Renal pelvis (tissue), 4 donors: ENCODE measurements around the gene GSTT2B. TPM values are rescaled to one million over a fixed set of nuclear protein-coding genes. Genes with fewer than 3 reads are reported as not detected.
A peak's percentile ranks its signal among the peaks of the same experiment; 100 is the strongest.
"Not testable (repeated sequence)": the region's sequence is repeated elsewhere in the genome, so short reads cannot be mapped to it uniquely, and the experiment has no call there.

Experiments used
- DNase-seq: peaks from one replicate; pipeline ENCODE4 v3.0.0-alpha.2; 2013
- polyA plus RNA-seq, 3 donors: library from polyadenylated mRNA; unstranded; fragments of 120-200 nt; gene quantifications; one replicate each; pipeline ENCODE4 v1.2.1, GENCODE V29; 2013; ENCODE audit not compliant: insufficient read length in 3 of 3

The GSTT2B gene
- polyA plus RNA-seq, 3 donors = 13.7 to 19.4 (median 14.8) TPM

- not testable (repeated sequence) for DNase-seq
These were observed 7.5 kb downstream of the GSTT2B start for GRCh38 chr22:23953485-23953884.

DNA sequence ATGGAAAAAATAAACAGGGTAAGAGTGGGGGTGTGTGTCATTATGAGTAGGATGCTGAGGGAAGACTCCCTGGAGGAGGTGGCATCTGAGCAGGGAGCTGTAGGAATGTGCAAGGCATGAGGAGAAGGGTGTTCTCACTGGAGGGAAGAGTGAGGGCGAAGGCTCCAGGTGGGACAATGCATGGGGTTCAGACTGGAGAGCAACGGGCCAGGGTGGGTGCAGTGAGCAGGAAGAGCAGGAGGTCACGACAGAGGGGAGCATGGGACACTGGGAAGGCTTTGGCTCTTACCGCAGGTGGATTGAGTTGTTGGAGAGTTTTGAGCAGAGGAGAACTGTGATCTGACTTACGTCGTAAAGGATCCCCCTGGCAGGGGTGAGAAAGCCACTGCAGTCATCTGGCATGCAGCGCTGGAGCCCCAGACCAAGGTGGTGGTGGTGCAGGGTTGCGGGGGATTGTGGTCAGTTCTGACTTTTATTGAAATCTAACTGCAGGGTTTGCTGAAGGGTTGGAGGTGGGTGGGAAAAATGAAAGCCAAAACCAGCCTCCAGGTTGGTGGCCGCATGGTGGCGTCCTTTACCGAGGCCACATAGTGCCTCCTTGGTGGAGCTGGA, 8.1 kb downstream of the GSTT2B start:
- not testable (repeated sequence) for DNase-seq

DNA sequence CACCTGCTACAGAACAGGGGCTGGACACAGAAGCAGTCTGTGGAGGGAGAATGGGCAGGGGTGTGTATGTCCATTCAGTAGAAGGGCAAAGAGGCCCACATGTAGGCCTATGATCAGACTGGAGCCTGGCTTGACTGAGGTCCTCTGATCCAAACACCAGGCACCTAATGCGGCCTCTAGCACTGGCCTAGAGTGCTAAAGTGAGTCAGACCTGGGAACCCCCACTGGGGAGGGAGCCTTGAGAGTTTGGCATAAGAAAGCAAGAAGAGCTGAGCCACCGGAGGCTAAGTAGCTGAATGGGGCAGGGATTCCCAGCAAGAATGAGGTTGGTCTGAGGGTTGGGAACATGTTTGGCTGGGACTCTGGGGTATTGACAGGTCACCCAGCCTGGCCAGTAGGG, 9.6 kb downstream of the GSTT2B start:
- DNase-seq = not testable (repeated sequence)

DNA sequence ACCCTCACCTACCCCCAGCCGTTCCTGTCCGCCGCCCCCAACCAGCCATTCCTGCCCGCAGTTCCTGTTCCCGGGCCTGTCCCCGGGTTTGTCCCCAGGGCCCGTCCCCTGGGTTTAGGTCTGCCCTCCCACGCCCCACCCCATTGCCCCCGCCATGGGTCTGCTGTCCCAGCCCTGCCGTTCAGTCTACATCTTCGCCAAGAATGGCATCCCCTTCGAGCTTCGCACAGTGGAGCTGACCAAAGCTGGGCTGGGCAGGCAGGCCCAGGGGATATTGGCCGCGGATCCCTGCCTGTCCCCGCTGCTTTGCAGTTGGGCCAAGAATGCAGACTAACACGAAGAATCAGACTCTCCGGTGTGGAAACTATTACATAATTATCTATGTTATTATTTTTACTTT, 11.2 kb downstream of the GSTT2B start:
- not testable (repeated sequence) for DNase-seq

DNA sequence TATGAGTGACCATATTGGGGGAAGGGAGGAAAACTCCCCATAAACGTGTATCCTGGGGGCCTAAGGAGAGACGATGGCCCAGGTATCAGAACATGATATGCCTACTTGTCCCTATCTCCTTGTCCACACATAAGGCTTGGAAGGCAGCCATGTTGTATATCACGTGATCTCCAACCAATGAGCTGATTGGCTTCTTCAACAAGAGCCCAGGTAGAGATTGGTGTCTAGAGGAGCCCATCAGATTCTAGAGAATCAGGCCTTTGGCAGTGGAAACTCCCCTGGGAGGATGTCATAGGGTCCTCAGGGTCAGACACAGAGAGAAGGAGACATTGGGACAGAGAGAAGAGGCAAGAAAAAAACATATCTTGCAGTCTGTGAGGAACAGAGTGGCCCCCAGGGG, 13.6 kb downstream of the GSTT2B start:
- not testable (repeated sequence) for DNase-seq

GRCh38 chr22:23940166-23940565, 20.8 kb downstream of the GSTT2B start:
- DNase-seq = not testable (repeated sequence)

- DNase-seq = no peak
These were observed 22.0 kb downstream of the GSTT2B start for GRCh38 chr22:23939017-23939357.

GRCh38 chr22:23938328-23939016, 22.5 kb downstream of the GSTT2B start:
- no peak for DNase-seq

GRCh38 chr22:23926561-23926960, 34.4 kb downstream of the GSTT2B start:
- no peak for DNase-seq

DNA sequence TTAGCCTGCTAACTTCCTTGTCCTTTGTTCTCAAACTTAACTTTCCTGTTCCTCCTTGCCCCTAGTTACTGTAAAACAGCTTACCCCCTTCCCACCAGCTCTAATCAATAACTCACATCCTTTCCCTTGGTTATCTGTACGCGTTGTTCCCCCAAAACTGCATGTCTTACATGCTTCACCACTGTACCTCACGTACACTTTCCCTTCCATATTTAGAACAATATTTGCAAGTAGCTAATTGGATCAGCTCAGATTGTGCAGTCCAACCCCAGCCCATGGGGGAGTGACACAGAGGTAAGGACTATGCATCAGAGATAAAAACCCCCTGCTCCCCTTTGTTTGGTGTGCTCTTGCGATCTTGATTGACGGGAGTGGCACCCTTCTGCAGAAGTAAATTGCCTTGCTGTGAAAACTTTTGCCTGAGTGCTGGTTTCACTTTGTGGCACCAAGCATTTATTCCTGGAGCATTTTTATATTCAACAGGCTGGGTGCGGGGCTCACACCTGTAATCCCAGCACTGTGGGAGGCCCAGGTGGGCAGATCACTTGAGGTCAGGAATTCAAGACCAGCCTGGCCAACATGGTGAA, 35.9 kb downstream of the GSTT2B start:
- no peak for DNase-seq

- DNase-seq = no peak
These were observed 38.1 kb downstream of the GSTT2B start for GRCh38 chr22:23922921-23923320.

DNA sequence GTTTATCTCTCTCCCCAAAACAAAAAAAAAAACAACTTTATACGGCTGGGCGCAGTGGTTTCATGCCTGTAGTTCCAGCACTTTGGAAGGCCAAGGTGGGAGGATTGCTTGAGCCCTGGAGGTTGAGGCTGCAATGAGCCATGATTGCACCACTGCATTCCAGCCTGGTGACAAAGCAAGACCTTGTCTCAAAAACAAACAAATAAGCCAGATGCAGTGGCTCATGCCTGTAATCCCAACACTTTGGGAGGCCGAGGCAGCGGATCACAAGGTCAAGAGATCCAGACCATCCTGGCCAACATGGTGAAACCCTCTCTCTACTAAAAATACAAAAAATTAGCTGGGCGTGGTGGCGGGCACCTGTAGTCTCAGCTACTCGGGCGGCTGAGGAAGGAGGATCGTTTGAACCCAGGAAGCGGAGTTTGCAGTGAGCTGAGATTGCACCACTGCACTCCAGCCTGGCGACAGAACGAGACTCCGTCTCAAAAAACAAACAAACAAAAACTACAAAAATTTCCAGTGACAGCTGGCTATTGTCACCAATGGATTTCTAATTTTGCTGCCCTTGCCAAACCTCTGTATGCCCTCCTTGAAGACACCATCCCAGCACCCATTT, 39.3 kb downstream of the GSTT2B start:
- not testable (repeated sequence) for DNase-seq

DNA sequence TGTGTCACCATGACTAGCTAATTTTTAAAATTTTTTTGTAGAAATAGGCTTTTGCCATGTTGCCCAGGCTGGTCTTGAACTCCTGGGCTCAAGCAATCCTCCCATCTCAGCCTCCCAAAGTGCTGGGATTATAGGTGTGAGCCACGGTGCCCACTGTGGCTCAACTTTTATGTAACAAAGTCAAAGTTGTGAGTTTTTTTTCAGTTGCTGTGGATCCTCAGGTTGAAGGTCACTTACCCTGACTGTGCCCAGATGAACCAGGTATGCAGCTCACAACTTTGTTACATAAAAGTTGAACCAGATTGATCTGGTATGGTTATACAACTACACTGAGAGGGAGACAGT, 40.8 kb downstream of the GSTT2B start:
- not testable (repeated sequence) for DNase-seq

GRCh38 chr22:23915290-23915689, 45.7 kb downstream of the GSTT2B start:
- DNase-seq = no peak

DNA sequence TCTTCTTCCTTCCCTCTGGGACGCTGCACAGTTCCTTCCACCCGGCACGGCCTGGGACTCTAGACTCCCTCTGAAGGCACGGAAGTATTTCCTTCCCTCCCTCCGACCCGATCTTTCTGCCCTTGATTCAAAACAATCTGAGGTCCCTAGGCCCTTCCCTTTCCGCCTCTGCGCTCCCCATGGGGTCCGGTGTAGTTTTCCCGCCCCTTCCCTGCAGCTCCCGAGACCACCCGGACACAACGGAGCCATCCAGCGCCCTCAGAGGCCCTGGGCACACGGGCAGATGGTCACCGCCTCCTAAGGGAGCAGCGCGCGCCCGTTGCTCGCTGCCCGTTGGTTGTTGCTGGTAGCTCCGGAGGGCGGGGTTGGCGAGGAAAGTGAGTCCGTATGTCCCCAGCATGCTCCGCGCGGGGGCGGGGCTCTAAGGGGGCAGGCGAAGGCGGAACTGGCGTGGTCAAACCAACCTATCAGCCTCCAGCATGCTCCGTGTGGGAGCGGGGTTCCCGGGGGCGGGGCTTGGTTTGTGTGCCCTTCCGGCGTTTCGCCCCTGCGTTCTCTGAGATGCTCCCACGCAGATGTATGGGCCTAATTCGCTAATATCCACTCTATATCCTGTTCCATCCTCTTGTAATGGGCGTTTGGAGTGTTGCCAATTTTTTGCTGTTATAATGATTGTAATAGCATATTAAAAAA, 47.2 kb downstream of the GSTT2B start:
- peak; percentile 99 for DNase-seq

GRCh38 chr22:23913306-23913660, 47.7 kb downstream of the GSTT2B start:
- DNase-seq = no peak

GRCh38 chr22:23912293-23912903, 48.6 kb downstream of the GSTT2B start:
- DNase-seq = no peak

DNA sequence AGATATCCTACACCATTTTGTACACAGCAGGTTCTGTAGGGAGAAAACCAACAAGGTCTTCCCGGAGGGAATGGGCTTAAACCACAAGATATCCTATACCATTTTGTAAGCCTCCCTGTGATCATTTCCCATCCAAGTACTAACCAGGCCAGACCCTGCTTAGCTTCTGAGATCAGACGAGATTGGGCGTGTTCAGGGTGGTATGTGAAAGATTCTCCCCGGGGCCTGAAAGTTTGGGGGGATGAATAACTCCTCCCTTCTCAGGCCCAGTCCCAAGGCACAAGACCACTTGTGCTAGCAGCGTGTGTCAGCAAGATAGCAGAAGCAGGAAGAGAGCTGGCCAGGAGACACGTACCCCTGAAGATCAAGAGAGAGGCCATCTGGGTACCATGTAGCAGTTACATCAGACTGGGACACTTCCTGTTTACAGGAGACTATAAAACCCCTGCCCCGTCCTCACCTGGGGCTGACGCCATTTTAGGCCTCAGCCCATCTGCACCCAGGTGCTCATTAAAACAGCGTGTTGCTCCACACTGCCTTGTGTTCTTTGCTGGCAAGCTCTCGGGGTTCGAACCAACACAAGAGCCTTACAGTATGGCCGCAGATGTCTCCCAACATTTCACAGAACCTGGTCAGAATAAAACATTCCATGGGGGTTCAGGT, 49.5 kb downstream of the GSTT2B start:
- no peak for DNase-seq

- DNase-seq = no peak
These were observed 50.4 kb downstream of the GSTT2B start for GRCh38 chr22:23910496-23911190.

- DNase-seq = no peak
These were observed 51.6 kb downstream of the GSTT2B start for GRCh38 chr22:23909296-23909898.
